ENCODE results near the gene RAB17. TPM values are rescaled to one million over a fixed set of nuclear protein-coding genes. Genes with fewer than 3 reads are reported as not detected.

Gene RAB17
- total RNA-seq, 1 experiment from 2014 or later, result 86.3 TPM

DNA sequence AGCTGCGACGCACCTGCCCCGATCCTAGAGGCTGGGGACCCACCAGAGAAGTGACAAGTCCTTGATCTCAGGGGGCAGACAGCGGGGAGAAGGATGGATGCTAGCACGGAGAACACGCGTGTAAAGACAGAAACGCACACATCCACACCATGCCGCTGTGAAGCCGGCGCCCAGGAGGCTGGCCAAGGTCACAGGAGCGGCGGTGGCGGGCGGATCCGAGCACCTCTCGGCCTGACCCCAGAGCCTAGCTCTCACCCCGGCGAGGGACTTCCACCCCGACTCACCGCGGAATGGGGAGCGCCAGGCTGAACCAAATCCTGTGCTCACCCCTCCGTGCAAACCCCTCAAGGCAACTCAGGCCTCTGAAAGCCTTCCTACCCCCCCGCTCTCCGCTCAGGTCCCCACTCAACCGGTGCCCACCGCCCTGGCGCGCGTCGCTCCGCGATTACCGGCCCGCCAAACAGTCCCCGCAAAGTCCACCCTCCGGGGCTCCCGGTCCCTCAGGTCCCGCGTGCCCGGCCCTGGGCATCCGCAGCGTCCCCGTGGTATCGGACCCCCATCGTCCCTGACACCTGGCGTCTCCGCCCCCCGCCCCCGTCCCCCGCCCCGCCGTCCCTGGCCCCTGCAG lies 36.4 kb upstream of the RAB17 start:
- Histone ChIP-seq H3K79me2 (ENCODE audit: low read depth) (no peaks in the 10 kb centered on the region), H3K4me2 (no peak overlapping the region), H3K27me3 (ENCODE audit: insufficient read depth, low read depth) (peaks cover 36% of the 10 kb centered on the region), H3K4me3 (no peak overlapping the region), H4K20me1 (ENCODE audit: insufficient read depth) (no peaks in the 10 kb centered on the region), H3K9me3 (ENCODE audit: insufficient read depth, low read depth) (no peaks in the 10 kb centered on the region), H3K4me1 (replicated peaks; ENCODE audit: insufficient read depth) (no peaks in the 10 kb centered on the region), H2AFZ (no peak overlapping the region), H3K27ac (no peak overlapping the region), H3K36me3 (ENCODE audit: low read depth) (no peaks in the 10 kb centered on the region), H3K9me2 (ENCODE audit: insufficient read depth) (no peaks in the 10 kb centered on the region), H3F3A (ENCODE audit: insufficient read depth, low read depth) (peaks cover 10% of the 10 kb centered on the region; the same call in 1 of the 2 replicates)
- ChIA-PET POLR2A (ENCODE audit: unreplicated experiment) (no interaction called here), CTCF (no interaction called here)
- DNase-seq, result no peak
- no TSS peak for BruUV-seq (replicated peaks)
- intact Hi-C loops (cut with micrococcal nuclease; ENCODE audit: unreplicated experiment), result no loop called here
- TF ChIP-seq EZH2 (IDR thresholded peaks at IDR 0.05; ENCODE audit: low read depth), result no peak
- TF ChIP-seq, protein P1, sequence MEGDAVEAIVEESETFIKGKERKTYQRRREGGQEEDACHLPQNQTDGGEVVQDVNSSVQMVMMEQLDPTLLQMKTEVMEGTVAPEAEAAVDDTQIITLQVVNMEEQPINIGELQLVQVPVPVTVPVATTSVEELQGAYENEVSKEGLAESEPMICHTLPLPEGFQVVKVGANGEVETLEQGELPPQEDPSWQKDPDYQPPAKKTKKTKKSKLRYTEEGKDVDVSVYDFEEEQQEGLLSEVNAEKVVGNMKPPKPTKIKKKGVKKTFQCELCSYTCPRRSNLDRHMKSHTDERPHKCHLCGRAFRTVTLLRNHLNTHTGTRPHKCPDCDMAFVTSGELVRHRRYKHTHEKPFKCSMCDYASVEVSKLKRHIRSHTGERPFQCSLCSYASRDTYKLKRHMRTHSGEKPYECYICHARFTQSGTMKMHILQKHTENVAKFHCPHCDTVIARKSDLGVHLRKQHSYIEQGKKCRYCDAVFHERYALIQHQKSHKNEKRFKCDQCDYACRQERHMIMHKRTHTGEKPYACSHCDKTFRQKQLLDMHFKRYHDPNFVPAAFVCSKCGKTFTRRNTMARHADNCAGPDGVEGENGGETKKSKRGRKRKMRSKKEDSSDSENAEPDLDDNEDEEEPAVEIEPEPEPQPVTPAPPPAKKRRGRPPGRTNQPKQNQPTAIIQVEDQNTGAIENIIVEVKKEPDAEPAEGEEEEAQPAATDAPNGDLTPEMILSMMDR (conservative IDR thresholded peaks at IDR 0.05), result no peak

DNA sequence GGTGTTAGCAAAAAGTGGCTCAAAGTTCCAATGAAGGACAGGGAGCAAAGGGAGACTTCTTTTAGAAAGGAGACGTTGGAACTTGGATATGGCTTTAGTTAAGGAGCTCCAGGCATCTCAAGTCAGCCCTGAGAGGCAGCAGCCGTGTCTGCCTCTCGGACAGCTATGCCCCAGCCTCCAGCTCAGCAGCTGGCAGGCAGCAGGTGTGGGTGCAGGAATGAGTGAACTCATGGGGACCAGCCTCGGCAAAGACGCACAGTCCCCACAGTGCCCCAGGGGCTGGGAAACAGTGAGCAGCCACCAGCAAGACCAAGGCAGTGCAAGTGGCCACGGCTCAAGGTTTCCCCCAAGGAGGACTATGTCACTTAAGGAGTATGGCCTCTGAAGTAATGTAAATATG lies 35.2 kb upstream of the RAB17 start:
- CTCF ChIA-PET, result interaction anchor here (0.6 to 0.7 kb wide), 2 partner anchors 108 to 509 kb away, joined by 4 to 10 read pairs; no protein-coding TSS in a partner anchor
- Histone ChIP-seq H3K36me3 (ENCODE audit: low read depth) (no peaks in the 10 kb centered on the region), H3K4me1 (replicated peaks; ENCODE audit: insufficient read depth) (no peaks in the 10 kb centered on the region), H3K79me2 (ENCODE audit: low read depth) (no peaks in the 10 kb centered on the region), H2AFZ (no peak overlapping the region), H4K20me1 (ENCODE audit: insufficient read depth) (no peaks in the 10 kb centered on the region), H3K4me2 (no peak overlapping the region), H3K9me3 (ENCODE audit: insufficient read depth, low read depth) (no peaks in the 10 kb centered on the region), H3K4me3 (no peak overlapping the region), H3K27ac (no peak overlapping the region), H3F3A (ENCODE audit: insufficient read depth, low read depth) (peaks cover 10% of the 10 kb centered on the region; the same call in 1 of the 2 replicates), H3K27me3 (ENCODE audit: insufficient read depth, low read depth) (peaks cover 36% of the 10 kb centered on the region), H3K9me2 (ENCODE audit: insufficient read depth) (no peaks in the 10 kb centered on the region)
- TF ChIP-seq EZH2 (IDR thresholded peaks at IDR 0.05; ENCODE audit: low read depth), result no peak
- TF ChIP-seq, protein P1 (conservative IDR thresholded peaks at IDR 0.05), result no peak
- BruUV-seq (replicated peaks), result no TSS peak
- intact Hi-C loops (cut with micrococcal nuclease; ENCODE audit: unreplicated experiment), result no loop called here
- DNase-seq, result no peak
- POLR2A ChIA-PET (ENCODE audit: unreplicated experiment), result no interaction called here

DNA sequence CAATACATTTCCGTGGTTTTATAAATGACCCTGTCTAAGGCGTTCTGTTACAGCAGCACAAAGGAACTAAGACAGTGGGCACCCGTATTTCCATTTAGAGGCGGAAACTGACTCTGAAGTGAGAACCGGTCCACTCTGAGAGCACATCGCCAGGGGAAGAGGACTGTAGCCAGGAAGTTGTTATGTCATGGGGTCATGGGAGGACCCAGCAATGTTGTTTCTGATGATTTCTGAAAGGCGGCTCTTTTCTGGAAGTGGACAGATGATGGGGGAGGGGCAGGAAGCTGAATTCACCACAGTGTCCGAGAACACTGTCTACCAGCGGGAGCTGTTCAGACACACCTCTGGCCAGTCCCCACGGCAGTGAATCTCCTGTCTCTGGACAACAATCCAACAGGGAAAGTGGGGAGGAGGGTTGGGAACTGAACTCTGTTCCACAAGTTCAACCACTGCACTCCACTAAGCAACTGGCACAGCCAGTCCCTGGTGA lies 34.7 kb upstream of the RAB17 start:
- no peaks in the 10 kb centered on the region for H3K4me1 ChIP-seq (replicated peaks; ENCODE audit: insufficient read depth)
- H2AFZ ChIP-seq, result no peak overlapping the region
- peaks cover 36% of the 10 kb centered on the region for H3K27me3 ChIP-seq (ENCODE audit: insufficient read depth, low read depth)
- H3K9me2 ChIP-seq (ENCODE audit: insufficient read depth), result no peaks in the 10 kb centered on the region
- ChIA-PET CTCF (interaction anchor here (0.6 to 0.7 kb wide), 2 partner anchors 109 to 509 kb away, joined by 4 to 10 read pairs; no protein-coding TSS in a partner anchor), POLR2A (ENCODE audit: unreplicated experiment) (no interaction called here)
- BruUV-seq (replicated peaks), result no TSS peak
- H3K9me3 ChIP-seq (ENCODE audit: insufficient read depth, low read depth), result no peaks in the 10 kb centered on the region
- no peaks in the 10 kb centered on the region for H3K36me3 ChIP-seq (ENCODE audit: low read depth)
- H3K27ac ChIP-seq, result no peak overlapping the region
- no peak overlapping the region for H3K4me2 ChIP-seq
- no peak for DNase-seq
- no peak overlapping the region for H3K4me3 ChIP-seq
- no peaks in the 10 kb centered on the region for H3K79me2 ChIP-seq (ENCODE audit: low read depth)
- peaks cover 10% of the 10 kb centered on the region; the same call in 1 of the 2 replicates for H3F3A ChIP-seq (ENCODE audit: insufficient read depth, low read depth)
- intact Hi-C loops (cut with micrococcal nuclease; ENCODE audit: unreplicated experiment), result no loop called here
- no peaks in the 10 kb centered on the region for H4K20me1 ChIP-seq (ENCODE audit: insufficient read depth)
- TF ChIP-seq, protein P1 (conservative IDR thresholded peaks at IDR 0.05), result no peak
- TF ChIP-seq EZH2 (IDR thresholded peaks at IDR 0.05; ENCODE audit: low read depth), result no peak

Data from PC-9 (cell line).